ENCODE results near the gene GABRG3. TPM values are rescaled to one million over a fixed set of nuclear protein-coding genes. Genes with fewer than 3 reads are reported as not detected.

The GABRG3 gene
- polyA plus RNA-seq, 1 donor (not counting 4 experiments of a cell fraction or from before 2014, with no cell fraction given) = not detected

GRCh38 chr15:27086149-27086548 is 115.2 kb downstream of the GABRG3 start:
- Histone ChIP-seq H3K27me3 (ENCODE audit: control insufficient read depth, extremely low read depth, insufficient read depth, low read length) (no peaks in the 10 kb centered on the region), H3K9me1 (ENCODE audit: control insufficient read depth, extremely low read depth, insufficient read depth, low read length) (no peaks in the 10 kb centered on the region), H3K79me2 (ENCODE audit: control insufficient read depth, insufficient read depth, low read length) (no peaks in the 10 kb centered on the region), H2AFZ (ENCODE audit: control insufficient read depth, low read length) (no peak overlapping the region), H3K36me3 (ENCODE audit: control insufficient read depth in 2 of 2, extremely low read depth in 1 of 2, insufficient read depth in 2 of 2, low read length in 2 of 2) (no peaks in the 10 kb centered on the region), H3K9me3 (ENCODE audit: control insufficient read depth, low read depth, low read length) (peaks cover 5% of the 10 kb centered on the region), H3K4me2 (ENCODE audit: control insufficient read depth, extremely low read depth, insufficient read depth, low read depth, low read length) (no peak overlapping the region), H3K9ac (ENCODE audit: control insufficient read depth, extremely low read depth, insufficient read depth, low read length) (no peak overlapping the region), H4K20me1 (ENCODE audit: control insufficient read depth, extremely low read depth, insufficient read depth, low read length) (no peaks in the 10 kb centered on the region), H3K4me3 (ENCODE audit: control insufficient read depth in 2 of 3, extremely low read depth in 1 of 3, insufficient read depth in 2 of 3, low read depth in 1 of 3, low read length in 3 of 3) (no peak overlapping the region), H3K27ac (ENCODE audit: control insufficient read depth, insufficient read depth, low read length) (no peak overlapping the region), H3K4me1 (ENCODE audit: control insufficient read depth, extremely low read depth, insufficient read depth, low read length) (no peaks in the 10 kb centered on the region)
- no peak for DNase-seq (ENCODE audit: low read depth, low spot score)
- no peak for FAIRE-seq
- TF ChIP-seq EZH2 (IDR thresholded peaks at IDR 0.05; ENCODE audit: low read length) = no peak
- TF ChIP-seq CTCF (optimal IDR thresholded peaks at IDR 0.05 in 1 of 3, IDR thresholded peaks at IDR 0.05 in 1 of 3, conservative IDR thresholded peaks at IDR 0.05 in 1 of 3; ENCODE audit: extremely low read depth in 1 of 3, insufficient read depth in 2 of 3, low read length in 3 of 3) = no peak
- dilution Hi-C loops (cut with MboI; ENCODE audit: extremely low pct_ligation_motif_present, low sequenced_read_pairs) = no loop called here

GRCh38 chr15:27086805-27087204 is 115.8 kb downstream of the GABRG3 start:
- H3K9me3 ChIP-seq (ENCODE audit: control insufficient read depth, low read depth, low read length) = peaks cover 5% of the 10 kb centered on the region
- H3K4me2 ChIP-seq (ENCODE audit: control insufficient read depth, extremely low read depth, insufficient read depth, low read depth, low read length) = no peak overlapping the region
- H3K4me1 ChIP-seq (ENCODE audit: control insufficient read depth, extremely low read depth, insufficient read depth, low read length) = no peaks in the 10 kb centered on the region
- H3K9ac ChIP-seq (ENCODE audit: control insufficient read depth, extremely low read depth, insufficient read depth, low read length) = no peak overlapping the region
- FAIRE-seq = no peak
- no peak overlapping the region for H2AFZ ChIP-seq (ENCODE audit: control insufficient read depth, low read length)
- H3K4me3 ChIP-seq (ENCODE audit: control insufficient read depth in 2 of 3, extremely low read depth in 1 of 3, insufficient read depth in 2 of 3, low read depth in 1 of 3, low read length in 3 of 3) = no peak overlapping the region
- no peaks in the 10 kb centered on the region for H3K27me3 ChIP-seq (ENCODE audit: control insufficient read depth, extremely low read depth, insufficient read depth, low read length)
- no peaks in the 10 kb centered on the region for H3K9me1 ChIP-seq (ENCODE audit: control insufficient read depth, extremely low read depth, insufficient read depth, low read length)
- no peak overlapping the region for H3K27ac ChIP-seq (ENCODE audit: control insufficient read depth, insufficient read depth, low read length)
- H3K36me3 ChIP-seq (ENCODE audit: control insufficient read depth in 2 of 2, extremely low read depth in 1 of 2, insufficient read depth in 2 of 2, low read length in 2 of 2) = no peaks in the 10 kb centered on the region
- dilution Hi-C loops (cut with MboI; ENCODE audit: extremely low pct_ligation_motif_present, low sequenced_read_pairs) = no loop called here
- H3K79me2 ChIP-seq (ENCODE audit: control insufficient read depth, insufficient read depth, low read length) = no peaks in the 10 kb centered on the region
- H4K20me1 ChIP-seq (ENCODE audit: control insufficient read depth, extremely low read depth, insufficient read depth, low read length) = no peaks in the 10 kb centered on the region
- DNase-seq (ENCODE audit: low read depth, low spot score) = no peak
- TF ChIP-seq CTCF (optimal IDR thresholded peaks at IDR 0.05 in 1 of 3, IDR thresholded peaks at IDR 0.05 in 1 of 3, conservative IDR thresholded peaks at IDR 0.05 in 1 of 3; ENCODE audit: extremely low read depth in 1 of 3, insufficient read depth in 2 of 3, low read length in 3 of 3) = no peak
- no peak for TF ChIP-seq EZH2 (IDR thresholded peaks at IDR 0.05; ENCODE audit: low read length)
